IMR-90 (cell line): Measurements from ENCODE around the gene CPAMD8. TPM values are rescaled to one million over a fixed set of nuclear protein-coding genes. Genes with fewer than 3 reads are reported as not detected.

Source experiments
- ATAC-seq: fragments of 200-7000 bp; cut with Tn5 transposase; 2 replicates; pipeline ENCODE4 v1.9.1; 2020; ENCODE audit warnings: low read depth, mild to moderate bottlenecking, moderate library complexity
- BruUV-seq: library from RNA; stranded (reverse); fragments of 400-500 nt; replicated peaks from 2 replicates; lab custom pipeline; 2021; lab: Mats Ljungman, UMichigan
- CTCF ChIA-PET: fragments of 300-600 bp; formaldehyde crosslinking; extraction: SDS; loops from one replicate; lab custom pipeline; 2021; ENCODE audit warnings: antibody characterized with exemption; lab: Yijun Ruan, JAX
- POLR2A ChIA-PET: fragments of 300-600 bp; sonication (Branson Sonifier 250); formaldehyde crosslinking; loops from one replicate; lab custom pipeline; 2022; ENCODE audit warnings: antibody characterized with exemption; ENCODE audit not compliant: unreplicated experiment; lab: Charles Lee
- DNase-seq: peaks from one replicate; pipeline ENCODE4 v3.0.0; 2013
- H2AFZ ChIP-seq: replicated peaks from 2 replicates; pipeline ENCODE3; 2013; ENCODE audit warnings: low read length, mild to moderate bottlenecking; ENCODE audit not compliant: poor library complexity
- H2AK5ac ChIP-seq: 2 replicates; pipeline ENCODE4 v1.6.1; 2013; ENCODE audit warnings: low read depth, low read length, inconsistent platforms
- H2AK9ac ChIP-seq: replicated peaks from 2 replicates; pipeline ENCODE3; 2013; ENCODE audit warnings: mild to moderate bottlenecking, low read depth, low read length, moderate library complexity; ENCODE audit not compliant: poor library complexity
- H2BK120ac ChIP-seq: 2 replicates; pipeline ENCODE4 v1.6.1; 2013; ENCODE audit warnings: low read depth, low read length, inconsistent platforms
- H2BK15ac ChIP-seq: 3 replicates; pipeline ENCODE4 v1.6.1; 2013; ENCODE audit warnings: low read depth, low read length, inconsistent platforms
- H2BK20ac ChIP-seq: 2 replicates; pipeline ENCODE4 v1.6.1; 2013; ENCODE audit warnings: low read depth, mild to moderate bottlenecking, inconsistent platforms, low read length, moderate library complexity
- H2BK5ac ChIP-seq: 2 replicates; pipeline ENCODE4 v1.6.1; 2013; ENCODE audit warnings: mild to moderate bottlenecking, low read depth, low read length, inconsistent platforms; ENCODE audit not compliant: poor library complexity, severe bottlenecking
- H3K14ac ChIP-seq: replicated peaks from 2 replicates; pipeline ENCODE4 v1.6.1; 2013; ENCODE audit warnings: low read depth, low read length, inconsistent platforms
- H3K18ac ChIP-seq: 2 replicates; pipeline ENCODE4 v1.6.1; 2013; ENCODE audit warnings: low read depth, low read length, control low read depth
- H3K23ac ChIP-seq: 2 replicates; pipeline ENCODE4 v1.6.1; 2013; ENCODE audit warnings: low read depth, low read length, inconsistent platforms
- H3K27ac ChIP-seq: 2 replicates; pipeline ENCODE4 v1.5.1; 2013; ENCODE audit warnings: mild to moderate bottlenecking, control low read depth, low read length; ENCODE audit not compliant: insufficient read depth
- H3K27me3 ChIP-seq: 2 replicates; pipeline ENCODE4 v1.6.1; 2013; ENCODE audit warnings: low read length; ENCODE audit not compliant: control insufficient read depth, insufficient read depth
- H3K36me3 ChIP-seq: 2 replicates; pipeline ENCODE4 v1.6.1; 2013; ENCODE audit warnings: low read length, mixed read lengths; ENCODE audit not compliant: control insufficient read depth, insufficient read depth
- H3K4ac ChIP-seq: 2 replicates; pipeline ENCODE4 v1.6.1; 2013; ENCODE audit warnings: low read depth, low read length, inconsistent platforms
- H3K4me1 ChIP-seq: 2 replicates; pipeline ENCODE4 v1.6.1; 2013; ENCODE audit warnings: low read length, mixed read lengths; ENCODE audit not compliant: control insufficient read depth, insufficient read depth
- H3K4me2 ChIP-seq: 2 replicates; pipeline ENCODE4 v1.6.1; 2013; ENCODE audit warnings: low read depth, mild to moderate bottlenecking, control low read depth, low read length, moderate library complexity
- H3K4me3 ChIP-seq: 2 replicates; pipeline ENCODE4 v1.5.1; 2013; ENCODE audit warnings: low read depth, mild to moderate bottlenecking, control low read depth, low read length, moderate library complexity; ENCODE audit not compliant: insufficient read depth
- H3K56ac ChIP-seq: 2 replicates; pipeline ENCODE4 v1.6.1; 2013; ENCODE audit warnings: low read length, inconsistent platforms; ENCODE audit not compliant: insufficient read depth; ENCODE audit errors: extremely low read depth
- H3K79me1 ChIP-seq, 2 experiments: 2 replicates each; pipeline ENCODE4 v1.6.1; 2013; ENCODE audit warnings: low read length in 2 of 2, inconsistent platforms in 1 of 2, low read depth in 1 of 2
- H3K9ac ChIP-seq: 2 replicates; pipeline ENCODE4 v1.6.1; 2013; ENCODE audit warnings: low read depth, low read length, control low read depth
- H3K9me1 ChIP-seq: 2 replicates; pipeline ENCODE4 v1.6.1; 2013; ENCODE audit warnings: low read length, inconsistent platforms; ENCODE audit not compliant: insufficient read depth
- H3K9me3 ChIP-seq: 2 replicates; pipeline ENCODE4 v1.6.1; 2013; ENCODE audit warnings: low read length; ENCODE audit not compliant: control insufficient read depth, insufficient read depth
- H4K20me1 ChIP-seq: 2 replicates; pipeline ENCODE4 v1.6.1; 2013; ENCODE audit warnings: low read length, inconsistent platforms; ENCODE audit not compliant: insufficient read depth
- H4K5ac ChIP-seq: 2 replicates; pipeline ENCODE4 v1.6.1; 2013; ENCODE audit warnings: mild to moderate bottlenecking, low read depth, low read length, control low read depth
- H4K8ac ChIP-seq, 2 experiments: 2 replicates each; pipeline ENCODE4 v1.6.1; 2013; ENCODE audit warnings: low read depth in 2 of 2, low read length in 2 of 2, control low read depth in 1 of 2, inconsistent platforms in 1 of 2
- H4K91ac ChIP-seq: 2 replicates; pipeline ENCODE4 v1.6.1; 2013; ENCODE audit warnings: low read depth, low read length, inconsistent platforms; ENCODE audit not compliant: insufficient read depth
- CEBPB ChIP-seq: IDR thresholded peaks from 2 replicates; pipeline ENCODE4 v1.6.1; 2012; ENCODE audit warnings: low read depth, low read length, improper control_type of control experiment
- CHD1 ChIP-seq: IDR thresholded peaks from 2 replicates; pipeline ENCODE4 v1.6.1; 2012; ENCODE audit warnings: low read depth, low read length, improper control_type of control experiment
- MAFK ChIP-seq: IDR thresholded peaks from 2 replicates; pipeline ENCODE4 v1.6.1; 2012; ENCODE audit warnings: low read depth, low read length, improper control_type of control experiment
- MAZ ChIP-seq: IDR thresholded peaks from 2 replicates; pipeline ENCODE4 v1.6.1; 2012; ENCODE audit warnings: low read depth, mild to moderate bottlenecking, low read length, improper control_type of control experiment, moderate library complexity, borderline replicate concordance
- MXI1 ChIP-seq: IDR thresholded peaks from 2 replicates; pipeline ENCODE4 v1.6.1; 2012; ENCODE audit warnings: low read depth, mild to moderate bottlenecking, low read length, moderate library complexity, borderline replicate concordance
- NFE2L2 ChIP-seq: fragments of 150-350 bp; IDR thresholded peaks from 2 replicates; pipeline ENCODE4 v1.6.1; 2016; ENCODE audit warnings: low read depth, mild to moderate bottlenecking, low read length
- POLR2A ChIP-seq: IDR thresholded peaks from 2 replicates; pipeline ENCODE4 v1.6.1; 2012; ENCODE audit warnings: mild to moderate bottlenecking, low read depth, low read length
- RAD21 ChIP-seq: IDR thresholded peaks from 2 replicates; pipeline ENCODE4 v1.6.1; 2012; ENCODE audit warnings: low read length, improper control_type of control experiment
- RCOR1 ChIP-seq: IDR thresholded peaks from 2 replicates; pipeline ENCODE4 v1.6.1; 2012; ENCODE audit warnings: mild to moderate bottlenecking, low read length, improper control_type of control experiment; ENCODE audit not compliant: insufficient replicate concordance
- RFX5 ChIP-seq: IDR thresholded peaks from 2 replicates; pipeline ENCODE4 v1.8.0; 2012; ENCODE audit warnings: low read depth, mild to moderate bottlenecking, low read length, moderate library complexity
- SMC3 ChIP-seq: fragments of 150-350 bp; IDR thresholded peaks from 2 replicates; pipeline ENCODE4 v1.6.1; 2016; ENCODE audit warnings: low read depth, mild to moderate bottlenecking, antibody characterized with exemption, low read length, moderate library complexity
- USF2 ChIP-seq: fragments of 150-350 bp; IDR thresholded peaks from 2 replicates; pipeline ENCODE4 v1.6.1; 2017; ENCODE audit warnings: mild to moderate bottlenecking, antibody characterized with exemption, low read length, low read depth
- WGBS, 2 experiments: methylation state at CpG; one replicate each; pipeline versions ENCODE4 v1.1.5 to v1.1.7; 2013; ENCODE audit warnings: missing lambda C conversion rate in 2 of 2; ENCODE audit not compliant: insufficient read length in 1 of 2; ENCODE audit errors: extremely low coverage in 2 of 2; 5-methylcytosine and 5-hydroxymethylcytosine counted together
- dilution Hi-C: fragments of 300-500 bp; cut with HindIII; formaldehyde crosslinking; loops from one replicate; pipeline ENCODE4 v1.14.3; 2018; ENCODE audit warnings: low sequenced_read_pairs; ENCODE audit not compliant: unreplicated experiment
- in situ Hi-C: fragments of 300-500 bp; cut with MboI; formaldehyde crosslinking; loops from 3 replicates; pipeline ENCODE4 v1.14.3; 2019; ENCODE audit warnings: low sequenced_read_pairs, inconsistent platforms, mixed read lengths
- intact Hi-C: fragments of 100-400 bp; cut with micrococcal nuclease; formaldehyde crosslinking; loops from 2 replicates; pipeline ENCODE4 v1.10.0; 2022
- polyA plus RNA-seq, 3 experiments: library from polyadenylated mRNA; depleted of rRNA; stranded (reverse); fragments of >200 nt; gene quantifications; 2 replicates each; pipeline ENCODE4 v1.2.3, GENCODE V29; 2012; ENCODE audit warnings: low replicate concordance in 1 of 3
- total RNA-seq: library from RNA; depleted of rRNA; stranded (reverse); fragments of >200 nt; gene quantifications from 2 replicates; pipeline ENCODE4 v1.2.3, GENCODE V29; 2012
- TF ChIP-seq, protein P1 (sequence below): conservative IDR thresholded peaks from 2 replicates; pipeline ENCODE4 v1.5.1; 2012; ENCODE audit warnings: mild to moderate bottlenecking, low read depth, low read length, improper control_type of control experiment
- TF ChIP-seq, protein P2 (sequence below): fragments of 150-350 bp; IDR thresholded peaks from 2 replicates; pipeline ENCODE4 v1.6.1; 2016; ENCODE audit warnings: low read depth, mild to moderate bottlenecking, low read length, moderate library complexity, borderline replicate concordance

Gene CPAMD8
- total and polyA plus RNA-seq, 2 of the 4 experiments (the other 2 are of a cell fraction) = 0.36 to 0.79 TPM

- H3K27ac ChIP-seq = no peak overlapping the region
- 16% methylated on average over 28 of the region's 30 CpGs; no CpG with 5 or more reads in 1 of the 2 experiments for WGBS, 2 experiments
- peak overlapping the region; percentile 37 for H3K4me2 ChIP-seq
- H3K9me1 ChIP-seq = no peaks in the 10 kb centered on the region
- H3K9ac ChIP-seq = no peak overlapping the region
- DNase-seq = no peak
- no peak overlapping the region for H3K23ac ChIP-seq
- no peak overlapping the region for H2BK5ac ChIP-seq
- no peak overlapping the region for H3K14ac ChIP-seq
- H4K8ac ChIP-seq = peak overlapping the region in 1 of 2 experiments; percentile 52; a peak in 1 of 4 replicates
- H3K79me1 ChIP-seq = no peaks in the 10 kb centered on the region
- POLR2A ChIA-PET = no interaction called here
- no peaks in the 10 kb centered on the region for H3K4me1 ChIP-seq
- no peaks in the 10 kb centered on the region for H3K9me3 ChIP-seq
- no peak overlapping the region for H2BK15ac ChIP-seq
- no TSS peak for BruUV-seq
- peak overlapping the region; percentile 87 for H2AK9ac ChIP-seq
- H2BK20ac ChIP-seq = no peak overlapping the region
- CTCF ChIA-PET = no interaction called here
- dilution Hi-C loops (no loop called here), intact Hi-C loops (loop anchor here (1.0 to 2.0 kb wide), 2 partner anchors 127 to 385 kb away; no protein-coding TSS in a partner anchor), in situ Hi-C loops (no loop called here)
- H2BK120ac ChIP-seq = no peak overlapping the region
- no peaks in the 10 kb centered on the region for H3K36me3 ChIP-seq
- TF ChIP-seq MAZ (no peak), RFX5 (no peak), POLR2A (no peak), RCOR1 (no peak), MXI1 (no peak), CHD1 (no peak), SMC3 (no peak), RAD21 (no peak), MAFK (no peak), CEBPB (no peak), NFE2L2 (no peak), USF2 (no peak)
- TF ChIP-seq, protein P1, sequence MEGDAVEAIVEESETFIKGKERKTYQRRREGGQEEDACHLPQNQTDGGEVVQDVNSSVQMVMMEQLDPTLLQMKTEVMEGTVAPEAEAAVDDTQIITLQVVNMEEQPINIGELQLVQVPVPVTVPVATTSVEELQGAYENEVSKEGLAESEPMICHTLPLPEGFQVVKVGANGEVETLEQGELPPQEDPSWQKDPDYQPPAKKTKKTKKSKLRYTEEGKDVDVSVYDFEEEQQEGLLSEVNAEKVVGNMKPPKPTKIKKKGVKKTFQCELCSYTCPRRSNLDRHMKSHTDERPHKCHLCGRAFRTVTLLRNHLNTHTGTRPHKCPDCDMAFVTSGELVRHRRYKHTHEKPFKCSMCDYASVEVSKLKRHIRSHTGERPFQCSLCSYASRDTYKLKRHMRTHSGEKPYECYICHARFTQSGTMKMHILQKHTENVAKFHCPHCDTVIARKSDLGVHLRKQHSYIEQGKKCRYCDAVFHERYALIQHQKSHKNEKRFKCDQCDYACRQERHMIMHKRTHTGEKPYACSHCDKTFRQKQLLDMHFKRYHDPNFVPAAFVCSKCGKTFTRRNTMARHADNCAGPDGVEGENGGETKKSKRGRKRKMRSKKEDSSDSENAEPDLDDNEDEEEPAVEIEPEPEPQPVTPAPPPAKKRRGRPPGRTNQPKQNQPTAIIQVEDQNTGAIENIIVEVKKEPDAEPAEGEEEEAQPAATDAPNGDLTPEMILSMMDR = no peak
- TF ChIP-seq, protein P2, sequence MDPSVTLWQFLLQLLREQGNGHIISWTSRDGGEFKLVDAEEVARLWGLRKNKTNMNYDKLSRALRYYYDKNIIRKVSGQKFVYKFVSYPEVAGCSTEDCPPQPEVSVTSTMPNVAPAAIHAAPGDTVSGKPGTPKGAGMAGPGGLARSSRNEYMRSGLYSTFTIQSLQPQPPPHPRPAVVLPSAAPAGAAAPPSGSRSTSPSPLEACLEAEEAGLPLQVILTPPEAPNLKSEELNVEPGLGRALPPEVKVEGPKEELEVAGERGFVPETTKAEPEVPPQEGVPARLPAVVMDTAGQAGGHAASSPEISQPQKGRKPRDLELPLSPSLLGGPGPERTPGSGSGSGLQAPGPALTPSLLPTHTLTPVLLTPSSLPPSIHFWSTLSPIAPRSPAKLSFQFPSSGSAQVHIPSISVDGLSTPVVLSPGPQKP = no peak
- H2AFZ ChIP-seq = peak overlapping the region; percentile 93
- H2AK5ac ChIP-seq = no peak overlapping the region
- peaks cover 10% of the 10 kb centered on the region; the same call in 1 of the 2 replicates for H3K27me3 ChIP-seq
- no peak overlapping the region for H4K91ac ChIP-seq
- H3K18ac ChIP-seq = no peak overlapping the region
- 0 out of 2 replicates have a peak overlapping the region, but pooled peaks have one; percentile 0 for H4K5ac ChIP-seq
- H3K56ac ChIP-seq = no peak overlapping the region
- no peak overlapping the region for H3K4ac ChIP-seq
- peak overlapping the region; percentile 87 for H3K4me3 ChIP-seq
- no peak for ATAC-seq
- H4K20me1 ChIP-seq = no peaks in the 10 kb centered on the region
These were observed 128.8 kb downstream of the CPAMD8 start for GRCh38 chr19:16897856-16898161.
